Measurements from ENCODE around the gene RAB27A. TPM values are rescaled to one million over a fixed set of nuclear protein-coding genes. Genes with fewer than 3 reads are reported as not detected.

The RAB27A gene
- total RNA-seq, 6 donors from 2014 or later: 24.1 to 97.8 (median 62.5) TPM

DNA sequence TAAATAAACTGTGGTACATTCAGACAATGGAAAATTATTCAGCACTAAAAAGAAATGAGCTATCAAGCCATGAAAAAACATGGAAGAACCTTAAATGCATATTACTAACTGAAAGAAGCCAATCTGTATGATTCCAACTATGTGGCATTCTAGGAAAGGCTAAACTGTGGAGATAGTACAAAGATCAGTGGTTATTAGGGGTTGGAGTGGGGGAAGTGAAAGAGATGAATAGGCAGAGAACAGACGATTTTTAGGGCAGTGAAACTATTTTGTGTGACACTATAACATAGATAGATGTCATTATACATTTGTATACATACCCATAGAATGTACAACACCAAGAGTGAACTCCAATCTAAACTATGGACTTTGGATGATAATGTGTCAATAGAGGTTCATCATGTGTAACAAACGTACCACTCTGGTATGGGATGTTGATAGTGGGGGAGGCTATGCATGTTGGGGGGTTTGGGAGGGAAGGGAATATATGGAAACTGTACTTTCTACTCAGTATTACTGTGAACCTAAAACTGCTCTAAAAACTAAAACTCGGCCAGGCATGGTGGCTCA lies 29.0 kb downstream of the RAB27A start:
- DNase-seq (no peak), ATAC-seq (ENCODE audit: low FRiP score in 2 of 2) (no peak)
- TF ChIP-seq EP300 (IDR thresholded peaks at IDR 0.05): no peak
- TF ChIP-seq POLR2AphosphoS5 (IDR thresholded peaks at IDR 0.05): no peak
- no peak for TF ChIP-seq POLR2A (IDR thresholded peaks at IDR 0.05)
- TF ChIP-seq, protein P1, sequence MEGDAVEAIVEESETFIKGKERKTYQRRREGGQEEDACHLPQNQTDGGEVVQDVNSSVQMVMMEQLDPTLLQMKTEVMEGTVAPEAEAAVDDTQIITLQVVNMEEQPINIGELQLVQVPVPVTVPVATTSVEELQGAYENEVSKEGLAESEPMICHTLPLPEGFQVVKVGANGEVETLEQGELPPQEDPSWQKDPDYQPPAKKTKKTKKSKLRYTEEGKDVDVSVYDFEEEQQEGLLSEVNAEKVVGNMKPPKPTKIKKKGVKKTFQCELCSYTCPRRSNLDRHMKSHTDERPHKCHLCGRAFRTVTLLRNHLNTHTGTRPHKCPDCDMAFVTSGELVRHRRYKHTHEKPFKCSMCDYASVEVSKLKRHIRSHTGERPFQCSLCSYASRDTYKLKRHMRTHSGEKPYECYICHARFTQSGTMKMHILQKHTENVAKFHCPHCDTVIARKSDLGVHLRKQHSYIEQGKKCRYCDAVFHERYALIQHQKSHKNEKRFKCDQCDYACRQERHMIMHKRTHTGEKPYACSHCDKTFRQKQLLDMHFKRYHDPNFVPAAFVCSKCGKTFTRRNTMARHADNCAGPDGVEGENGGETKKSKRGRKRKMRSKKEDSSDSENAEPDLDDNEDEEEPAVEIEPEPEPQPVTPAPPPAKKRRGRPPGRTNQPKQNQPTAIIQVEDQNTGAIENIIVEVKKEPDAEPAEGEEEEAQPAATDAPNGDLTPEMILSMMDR (IDR thresholded peaks at IDR 0.05): no peak
- 65 to 74% methylated on average over 3 of the region's 3 CpGs for WGBS, 2 donors
- H3K9me3 ChIP-seq: no peaks in the 10 kb centered on the region
- H3K4me3 ChIP-seq: no peak overlapping the region
- H3K27me3 ChIP-seq: no peaks in the 10 kb centered on the region
- H3K27ac ChIP-seq: no peak overlapping the region
- peaks cover 8 to 22% (median 13%) of the 10 kb centered on the region in 4 donors for H3K4me1 ChIP-seq
- peaks cover 0 to 14% (median 0%) of the 10 kb centered on the region in 4 donors for H3K36me3 ChIP-seq

DNA sequence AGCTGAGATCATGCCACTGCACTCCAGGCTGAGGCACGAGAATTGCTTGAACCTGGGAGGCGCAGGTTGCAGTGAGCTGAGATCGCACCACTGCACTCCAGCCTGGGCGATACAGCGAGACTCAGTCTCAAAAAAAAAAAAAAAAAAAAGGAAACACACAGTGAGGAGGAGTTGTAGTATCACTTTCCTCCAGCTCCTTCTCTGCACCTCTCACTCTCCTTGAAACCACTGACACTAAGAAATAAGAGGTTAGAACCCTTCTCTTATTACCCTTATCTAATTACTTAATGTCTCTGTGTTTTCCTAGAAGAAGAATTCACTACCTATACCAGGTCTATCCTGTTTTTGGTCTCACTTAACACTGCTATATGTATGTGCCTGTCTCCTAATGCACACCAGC lies 31.7 kb downstream of the RAB27A start:
- no peak overlapping the region for H3K4me3 ChIP-seq
- no peaks in the 10 kb centered on the region for H3K27me3 ChIP-seq
- ATAC-seq (ENCODE audit: low FRiP score in 2 of 2) (no peak), DNase-seq (no peak)
- H3K4me1 ChIP-seq: peaks cover 25 to 42% (median 36%) of the 10 kb centered on the region in 4 donors
- H3K36me3 ChIP-seq: peaks cover 0 to 10% (median 0%) of the 10 kb centered on the region in 4 donors
- H3K27ac ChIP-seq: no peak overlapping the region
- WGBS, 2 donors: 88 to 95% methylated on average over 5 of the region's 5 CpGs
- TF ChIP-seq POLR2AphosphoS5 (IDR thresholded peaks at IDR 0.05) (no peak), EP300 (IDR thresholded peaks at IDR 0.05) (no peak), POLR2A (IDR thresholded peaks at IDR 0.05) (no peak)
- TF ChIP-seq, protein P1 (IDR thresholded peaks at IDR 0.05): no peak
- H3K9me3 ChIP-seq: no peaks in the 10 kb centered on the region

DNA sequence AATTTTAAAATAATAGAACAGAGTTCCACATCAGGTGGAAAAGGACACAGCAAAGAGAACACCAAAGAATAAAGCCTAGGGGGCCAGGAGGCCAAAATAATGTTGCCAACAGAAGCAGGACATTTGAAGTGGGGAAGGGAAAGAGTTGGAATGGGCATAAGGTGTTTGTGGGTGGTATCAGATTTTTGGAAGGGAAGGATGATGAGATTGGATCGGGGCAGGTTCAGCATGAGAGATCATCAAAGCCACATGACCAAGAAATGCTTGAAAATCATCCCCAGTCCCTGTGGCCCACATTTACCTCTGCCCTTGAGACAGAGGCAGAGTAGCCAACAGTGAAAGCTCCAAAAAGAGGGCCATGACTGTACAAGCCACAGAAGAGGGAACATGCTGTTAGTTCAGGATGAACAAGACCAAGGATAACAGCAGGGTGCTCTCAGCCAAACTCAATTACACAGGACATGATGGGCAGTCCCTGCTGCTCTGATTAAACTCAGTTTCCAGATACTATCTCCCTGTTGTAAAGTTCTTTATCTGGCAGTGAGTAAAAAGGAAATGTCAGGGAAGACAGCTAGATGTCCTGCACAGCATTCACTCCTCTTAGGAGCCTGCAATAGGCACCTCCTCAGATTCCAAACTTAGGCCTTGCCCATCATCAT lies 32.5 kb downstream of the RAB27A start:
- no peak for DNase-seq
- H3K4me1 ChIP-seq: peaks cover 27 to 48% (median 39%) of the 10 kb centered on the region in 4 donors
- 97 to 100% methylated on average over 1 of the region's 1 CpG for WGBS, 2 donors
- no peak overlapping the region for H3K4me3 ChIP-seq
- no peak for ATAC-seq (ENCODE audit: low FRiP score in 2 of 2)
- TF ChIP-seq, protein P1 (IDR thresholded peaks at IDR 0.05): no peak
- TF ChIP-seq POLR2AphosphoS5 (IDR thresholded peaks at IDR 0.05): no peak
- TF ChIP-seq POLR2A (IDR thresholded peaks at IDR 0.05): no peak
- TF ChIP-seq EP300 (IDR thresholded peaks at IDR 0.05): no peak
- peaks cover 0 to 10% (median 0%) of the 10 kb centered on the region in 4 donors for H3K36me3 ChIP-seq
- H3K9me3 ChIP-seq: no peaks in the 10 kb centered on the region
- H3K27me3 ChIP-seq: no peaks in the 10 kb centered on the region
- H3K27ac ChIP-seq: peak overlapping the region in 2 of 4 donors; percentile 66 to 76

DNA sequence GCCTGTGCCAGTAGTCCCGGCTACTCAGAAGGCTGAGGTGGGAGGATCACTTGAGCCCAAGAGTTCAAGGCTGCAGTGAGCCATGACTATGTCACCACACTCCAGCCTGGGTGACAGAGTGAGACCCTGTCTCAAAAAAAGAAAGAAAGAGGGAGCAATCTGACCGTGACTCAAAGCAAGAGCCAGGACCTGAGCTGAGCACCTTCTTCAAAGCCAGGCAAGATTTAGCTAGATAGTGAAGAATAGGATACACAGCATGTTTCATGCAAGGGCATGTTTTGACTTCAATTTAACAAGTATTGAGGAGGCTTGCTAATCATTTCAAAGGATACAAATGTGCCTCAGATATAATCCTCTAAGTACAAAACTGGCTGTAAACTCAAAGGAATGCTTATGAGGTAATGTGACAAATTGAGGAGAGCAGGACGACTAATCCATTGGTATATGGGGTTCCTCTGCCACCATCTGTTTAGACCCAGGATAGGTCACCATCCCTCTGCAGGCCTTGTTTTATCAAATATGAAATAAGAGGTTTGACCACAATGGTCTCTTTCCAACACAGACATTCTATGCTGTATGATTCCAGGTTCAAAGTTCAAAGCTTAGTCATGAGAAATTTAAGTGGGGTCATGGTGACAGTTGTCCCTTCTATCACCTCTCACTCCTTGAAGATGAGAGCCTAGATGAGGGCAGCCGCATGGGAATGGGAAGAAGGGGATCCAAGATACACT lies 33.2 kb downstream of the RAB27A start:
- no peak for DNase-seq
- no peak overlapping the region for H3K4me3 ChIP-seq
- H3K36me3 ChIP-seq: peaks cover 0 to 10% (median 0%) of the 10 kb centered on the region in 4 donors
- no peaks in the 10 kb centered on the region for H3K9me3 ChIP-seq
- H3K4me1 ChIP-seq: peaks cover 27 to 54% (median 40%) of the 10 kb centered on the region in 4 donors
- H3K27me3 ChIP-seq: no peaks in the 10 kb centered on the region
- H3K27ac ChIP-seq: peak overlapping the region; percentile 16 to 76 (median 62)
- 86 to 93% methylated on average over 4 of the region's 4 CpGs for WGBS, 2 donors
- no peak for ATAC-seq (ENCODE audit: low FRiP score in 2 of 2)
- no peak for TF ChIP-seq EP300 (IDR thresholded peaks at IDR 0.05)
- TF ChIP-seq POLR2A (IDR thresholded peaks at IDR 0.05): no peak
- TF ChIP-seq POLR2AphosphoS5 (IDR thresholded peaks at IDR 0.05): no peak

DNA sequence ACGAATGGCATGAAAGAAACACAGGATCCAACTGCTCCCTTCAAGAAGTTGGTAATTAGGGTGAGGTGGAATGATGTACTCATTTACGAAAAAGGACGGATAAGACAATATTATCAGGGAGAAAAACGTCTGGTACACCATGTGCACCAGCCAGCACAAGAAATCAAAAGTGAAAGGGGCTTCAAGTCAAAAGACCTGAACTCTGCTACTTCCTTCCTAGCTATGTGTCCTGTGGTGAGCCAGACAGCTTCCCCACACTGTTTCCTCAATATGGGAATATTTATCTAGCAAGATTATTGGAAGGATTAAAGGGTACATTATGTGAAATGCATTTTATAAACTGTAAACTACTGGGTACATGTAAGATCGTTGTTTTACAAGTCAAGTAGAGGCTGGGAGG lies 33.9 kb downstream of the RAB27A start:
- H3K9me3 ChIP-seq: no peaks in the 10 kb centered on the region
- H3K4me3 ChIP-seq: peak overlapping the region in 2 of 4 donors; percentile 21 to 37
- WGBS, 2 donors: 44 to 47% methylated on average over 5 of the region's 5 CpGs
- DNase-seq (no peak), ATAC-seq (ENCODE audit: low FRiP score in 2 of 2) (peak in 1 of 2 donors; percentile 38)
- H3K27me3 ChIP-seq: no peaks in the 10 kb centered on the region
- peak overlapping the region in 3 of 4 donors; percentile 57 to 76 (median 66) for H3K27ac ChIP-seq
- peaks cover 0 to 10% (median 0%) of the 10 kb centered on the region in 4 donors for H3K36me3 ChIP-seq
- TF ChIP-seq POLR2AphosphoS5 (IDR thresholded peaks at IDR 0.05): no peak
- no peak for TF ChIP-seq POLR2A (IDR thresholded peaks at IDR 0.05)
- TF ChIP-seq, protein P1 (IDR thresholded peaks at IDR 0.05): no peak
- no peak for TF ChIP-seq EP300 (IDR thresholded peaks at IDR 0.05)
- H3K4me1 ChIP-seq: peaks cover 33 to 62% (median 47%) of the 10 kb centered on the region in 4 donors

Data from upper lobe of left lung (tissue), 6 donors.